Sciatic nerve (tissue), 2 donors: ENCODE results near the gene TRIM63. TPM values are rescaled to one million over a fixed set of nuclear protein-coding genes. Genes with fewer than 3 reads are reported as not detected.
"Not testable (repeated sequence)": the region's sequence is repeated elsewhere in the genome, so short reads cannot be mapped to it uniquely, and the experiment has no call there.

Experiments
- ATAC-seq: fragments of 200-7000 bp; cut with Tn5 transposase; one replicate; pipeline ENCODE4 v1.9.1; 2020; ENCODE audit warnings: mild to moderate bottlenecking, moderate library complexity
- DNase-seq: peaks from one replicate; pipeline ENCODE4 v3.0.0-alpha.2; 2020; ENCODE audit warnings: low spot score
- intact Hi-C: fragments of 100-400 bp; cut with DNase I; formaldehyde crosslinking; loops from one replicate; pipeline ENCODE4 v1.14.2; 2022
- total RNA-seq: library from RNA; stranded (reverse); fragmentation: NEBNext Ultra II Directional; extraction: Animal tissue kit (Norgen Biotek cat#: 25700); gene quantifications from one replicate; pipeline ENCODE4 v1.2.1, GENCODE V29; 2021
- donor health status: DM: no; HTN: no; CAD: no.
- donor health status: DM: no; HTN: no; CAD: no.

TRIM63 gene
- total RNA-seq = 0.18 TPM

DNA sequence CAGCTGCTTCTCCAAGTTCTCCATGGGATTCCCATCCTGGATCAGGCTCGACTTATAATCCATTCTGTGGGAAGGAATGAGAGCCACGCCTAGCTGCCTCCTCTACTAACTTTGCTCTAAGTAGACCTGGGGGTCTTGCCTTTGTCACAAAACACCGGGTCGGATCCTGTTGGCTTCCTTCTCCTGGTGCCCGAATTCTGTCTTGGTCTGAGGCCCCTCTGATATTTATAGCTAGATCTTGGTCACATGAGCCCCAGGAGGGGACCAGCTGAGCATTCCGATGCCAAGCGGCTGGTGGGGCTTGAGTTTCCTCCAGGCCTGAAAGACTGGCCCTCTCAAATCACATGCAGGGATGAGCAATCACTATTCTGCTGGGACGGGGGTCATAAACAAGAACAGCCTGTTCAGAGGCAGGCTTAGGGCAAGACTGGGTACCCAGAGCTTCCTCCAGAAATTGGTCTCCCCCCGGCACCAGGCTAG lies at the start of gene TRIM63:
Gene TRIM63 (minus strand): TSS at position 199 of the 480 bp plus-strand sequence. CDS start 136 bp downstream, at position 63.
- DNase-seq (no peak), ATAC-seq (no peak)
- intact Hi-C loops = no loop called here

DNA sequence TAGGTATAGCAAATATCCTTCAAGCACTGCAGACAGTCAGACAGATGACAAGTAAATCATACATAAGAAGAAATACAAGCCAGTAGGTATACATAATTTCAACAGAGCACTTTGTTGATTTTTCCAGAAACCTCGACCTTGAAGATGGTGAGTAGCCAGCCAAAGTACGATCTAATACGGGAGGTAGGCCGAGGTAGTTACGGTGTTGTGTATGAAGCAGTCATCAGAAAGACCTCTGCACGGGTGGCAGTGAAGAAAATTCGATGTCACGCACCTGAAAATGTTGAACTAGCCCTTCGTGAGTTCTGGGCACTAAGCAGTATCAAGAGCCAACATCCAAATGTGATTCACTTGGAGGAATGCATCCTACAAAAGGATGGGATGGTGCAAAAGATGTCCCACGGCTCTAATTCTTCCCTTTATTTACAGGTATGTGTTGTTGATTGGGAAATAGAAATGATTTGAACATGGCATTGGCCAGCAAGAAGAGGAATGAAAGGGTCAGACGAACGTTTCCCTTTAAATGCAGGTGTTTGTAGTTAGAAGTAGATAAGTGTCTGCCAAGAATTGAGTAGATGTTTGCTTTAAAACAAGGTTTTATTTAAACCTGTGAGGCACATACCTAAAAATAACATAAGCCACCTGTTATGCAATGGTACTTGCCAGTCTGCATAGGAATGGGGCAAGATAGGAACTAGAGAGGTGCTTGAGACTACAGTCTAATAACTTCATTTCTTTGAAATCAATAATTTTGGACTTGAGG lies 46.9 kb upstream of the TRIM63 start:
- ATAC-seq (no peak), DNase-seq (no peak)
- intact Hi-C loops = no loop called here

DNA sequence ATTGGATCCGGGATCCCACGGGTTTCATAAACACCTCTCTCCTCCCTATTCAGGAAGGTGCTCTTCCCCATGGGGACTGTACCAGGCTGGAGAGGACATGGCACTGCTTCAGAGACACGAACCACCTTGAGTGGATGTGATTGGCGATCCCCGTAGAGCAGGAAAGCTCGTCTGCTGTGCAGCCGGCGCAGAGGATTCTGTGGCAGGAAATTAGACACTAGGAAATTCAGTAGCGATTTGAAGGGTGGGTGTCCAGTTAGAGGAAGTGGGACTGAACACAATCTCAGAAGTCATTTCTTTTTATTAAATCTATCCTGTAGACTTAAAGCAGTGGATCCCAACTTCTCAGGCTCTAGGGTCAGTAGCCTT lies 45.0 kb upstream of the TRIM63 start:
- no peak for ATAC-seq
- intact Hi-C loops = no loop called here
- DNase-seq = no peak

DNA sequence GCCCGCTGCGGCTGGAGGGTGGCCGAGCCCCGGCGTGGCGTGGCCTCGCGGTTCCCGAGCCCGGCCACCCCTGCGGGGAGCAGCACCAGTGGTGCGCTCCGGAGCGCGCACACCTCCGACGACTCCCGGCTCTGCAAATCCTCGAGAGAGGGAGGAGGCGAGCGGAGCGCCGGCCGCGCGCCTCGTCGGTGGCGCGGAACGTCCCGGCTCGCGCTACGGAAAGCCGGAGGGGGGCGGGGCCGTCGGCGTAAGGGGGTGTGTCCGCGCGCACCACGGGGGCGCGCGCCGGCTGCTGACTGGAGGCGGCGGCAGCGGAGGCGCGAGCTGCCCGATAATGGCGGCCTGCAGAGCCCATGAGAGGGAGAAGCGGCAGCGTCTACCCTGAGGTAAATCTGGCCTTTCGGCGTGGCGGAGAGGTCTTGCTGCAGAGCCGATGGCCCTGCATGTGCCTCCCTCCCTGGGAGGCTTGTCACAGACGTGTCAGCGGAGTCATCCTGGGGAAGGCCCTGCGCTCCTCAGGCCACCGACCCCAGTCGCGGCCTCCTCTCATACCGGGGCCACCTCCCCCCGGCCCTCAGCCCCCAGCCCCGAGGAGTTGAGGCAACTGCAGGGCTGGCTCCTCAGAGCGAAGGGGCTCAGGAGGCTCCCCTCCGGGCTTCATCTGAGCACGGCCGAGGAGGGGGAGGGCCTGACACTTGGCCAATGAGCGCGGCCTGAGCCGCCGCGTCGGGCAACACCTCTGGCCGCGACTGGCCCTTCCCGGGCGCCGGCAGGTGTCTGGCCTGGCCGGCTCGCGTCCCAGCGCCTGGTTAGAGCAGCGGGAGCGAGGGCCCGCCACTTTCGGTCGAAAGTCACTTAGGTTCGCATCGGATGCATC lies 44.3 kb upstream of the TRIM63 start, which contains the start of gene PDIK1L:
Gene PDIK1L (plus strand): TSS at position 295 of the 877 bp plus-strand sequence. CDS start 2,485 bp downstream, outside the sequence.
- ATAC-seq = peak; percentile 98
- intact Hi-C loops = no loop called here
- DNase-seq = peak; percentile 97

DNA sequence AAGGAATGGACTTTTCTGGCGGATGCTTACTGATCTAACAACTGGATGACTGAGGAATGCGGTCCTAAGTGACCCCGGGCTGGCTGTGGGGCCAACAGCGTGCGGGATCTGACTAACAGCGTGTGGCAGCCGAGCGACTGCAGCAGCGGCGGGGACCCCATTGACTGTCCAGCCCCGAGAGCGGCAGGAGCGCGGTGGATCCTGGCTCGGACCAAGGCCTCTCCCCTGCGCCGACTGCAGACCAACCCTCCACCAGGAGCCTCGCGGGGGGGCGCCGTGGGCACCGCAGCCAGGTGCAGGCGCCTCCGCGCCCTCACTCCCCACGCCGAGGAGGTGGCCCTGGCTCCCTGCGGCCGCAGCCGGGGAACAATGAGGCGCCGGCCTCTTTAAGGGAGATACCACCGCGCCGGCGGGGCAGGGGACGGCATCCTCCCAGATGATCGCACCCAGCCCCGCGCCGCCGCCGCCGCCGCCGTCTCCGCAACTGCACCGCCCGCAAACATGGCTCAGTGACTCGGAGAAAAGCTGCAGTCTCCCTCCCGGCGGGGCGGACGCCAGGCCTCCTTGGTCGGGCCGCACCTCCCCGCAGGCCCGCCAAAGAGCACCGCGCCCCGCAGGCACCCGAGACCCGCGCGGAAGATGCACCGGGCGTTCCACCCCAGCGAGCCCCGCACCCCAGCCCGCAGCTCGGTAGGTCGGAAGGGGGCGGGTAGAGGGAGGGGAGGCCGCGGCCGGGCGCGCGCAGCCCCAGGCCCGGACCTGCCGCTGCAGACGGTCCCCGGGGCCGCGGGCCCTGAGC lies 43.5 kb upstream of the TRIM63 start:
- ATAC-seq (peak; percentile 72), DNase-seq (peak; percentile 83)
- intact Hi-C loops = no loop called here

DNA sequence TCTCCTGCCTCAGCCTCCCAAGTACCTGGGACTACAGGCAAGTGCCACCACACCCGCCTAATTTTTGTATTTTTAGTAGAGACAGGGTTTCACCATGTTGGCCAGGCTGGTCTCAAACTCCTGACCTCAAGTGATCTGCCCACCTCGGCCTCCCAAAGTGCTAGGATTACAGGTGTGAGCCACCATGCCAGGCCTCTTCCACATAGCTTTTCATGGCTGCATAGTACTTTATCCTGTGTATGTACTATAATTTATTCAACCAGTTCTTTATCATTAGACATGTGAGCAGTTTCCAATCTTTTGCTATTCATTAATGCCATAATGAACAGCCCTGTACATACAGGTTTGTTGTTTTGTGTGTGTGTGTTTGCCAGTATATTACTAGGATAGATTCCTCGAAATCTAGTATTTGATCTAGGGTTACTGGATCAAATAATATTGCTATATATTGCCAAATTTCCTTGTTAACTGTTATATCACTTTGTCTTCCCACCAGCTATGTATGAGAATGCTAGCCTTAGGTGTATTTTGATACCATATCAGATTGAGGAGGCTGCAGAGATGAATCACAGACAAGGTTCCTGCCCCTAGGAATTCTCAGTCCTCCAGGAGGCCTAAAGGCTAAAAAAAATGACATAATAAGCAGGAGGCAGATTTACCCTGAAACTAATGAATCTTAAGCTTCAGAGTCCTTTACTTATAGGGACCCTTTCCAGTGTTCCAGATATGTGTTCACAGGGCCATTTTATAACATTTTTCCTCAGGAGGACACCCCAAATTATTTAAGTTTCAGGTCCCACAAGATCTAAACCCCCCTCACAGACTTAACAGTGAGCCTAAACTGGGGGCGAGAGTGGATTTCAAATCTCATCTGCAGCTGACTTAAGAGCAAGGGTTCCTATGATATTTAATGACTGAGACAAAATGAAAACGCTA lies 42.1 kb upstream of the TRIM63 start:
- ATAC-seq (no peak), DNase-seq (no peak)
- intact Hi-C loops = loop anchor here (5.0 kb wide), 1 partner anchor 38 kb away; no protein-coding TSS in a partner anchor

DNA sequence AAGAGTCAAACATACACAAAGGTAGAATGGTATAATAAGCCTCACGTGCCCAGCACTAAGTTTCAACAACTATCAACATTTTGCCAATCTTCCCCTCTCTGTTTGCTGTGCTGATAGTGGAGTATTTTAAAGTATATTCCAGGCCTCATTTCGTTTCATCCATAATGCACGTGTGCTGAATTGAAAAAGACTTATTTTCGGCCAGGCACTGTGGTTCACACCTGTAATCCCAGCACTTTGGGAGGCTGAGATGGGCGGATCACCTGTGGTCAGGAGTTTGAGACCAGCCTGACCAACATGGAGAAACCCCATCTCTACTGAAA lies 37.8 kb upstream of the TRIM63 start:
- not testable (repeated sequence) for DNase-seq, ATAC-seq
- intact Hi-C loops = loop anchor here (5.0 kb wide), 1 partner anchor 42 kb away; no protein-coding TSS in a partner anchor

DNA sequence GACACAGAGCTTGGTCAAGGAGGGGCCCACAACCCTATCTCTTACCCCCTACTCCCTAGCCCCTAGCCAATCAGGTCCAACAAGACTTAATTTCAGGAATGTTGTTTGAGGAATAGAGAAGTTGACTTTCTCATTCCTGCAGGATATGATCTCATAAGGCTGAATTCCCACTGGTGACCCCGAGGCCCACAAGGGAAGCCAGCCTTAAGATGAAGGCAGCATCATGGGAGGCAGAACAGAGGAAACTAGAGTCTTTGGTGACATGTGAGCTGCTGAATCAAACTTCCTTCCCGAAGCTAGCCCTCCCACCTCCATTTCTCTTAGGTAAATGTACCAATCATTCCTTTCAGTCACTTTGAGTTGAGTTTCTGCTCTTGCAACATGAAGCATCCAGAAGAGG lies 35.1 kb upstream of the TRIM63 start:
- intact Hi-C loops = no loop called here

DNA sequence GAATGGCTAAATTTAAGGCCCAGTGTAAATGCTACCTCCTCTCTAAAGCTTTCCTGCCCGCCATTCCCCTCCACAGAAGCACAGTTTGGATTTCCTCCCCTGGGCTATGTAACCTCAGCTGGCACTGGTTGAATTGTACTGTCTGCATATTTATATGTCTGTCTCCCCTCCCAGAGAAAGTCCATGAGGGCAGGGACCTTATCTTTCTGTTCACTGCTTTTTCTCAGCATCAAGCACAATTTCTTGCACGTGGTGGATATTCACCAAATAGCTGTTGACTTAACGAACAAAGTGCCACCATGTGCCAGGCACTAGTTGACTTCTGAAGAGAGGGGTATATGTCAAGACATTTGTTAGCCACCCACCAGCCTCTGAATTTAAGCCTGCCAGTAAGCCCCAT lies 34.7 kb upstream of the TRIM63 start:
- intact Hi-C loops = no loop called here
- DNase-seq = no peak
- no peak for ATAC-seq

More for the DNA sequence above, 35.1 kb upstream of the TRIM63 start:
- DNase-seq (no peak), ATAC-seq (no peak)

DNA sequence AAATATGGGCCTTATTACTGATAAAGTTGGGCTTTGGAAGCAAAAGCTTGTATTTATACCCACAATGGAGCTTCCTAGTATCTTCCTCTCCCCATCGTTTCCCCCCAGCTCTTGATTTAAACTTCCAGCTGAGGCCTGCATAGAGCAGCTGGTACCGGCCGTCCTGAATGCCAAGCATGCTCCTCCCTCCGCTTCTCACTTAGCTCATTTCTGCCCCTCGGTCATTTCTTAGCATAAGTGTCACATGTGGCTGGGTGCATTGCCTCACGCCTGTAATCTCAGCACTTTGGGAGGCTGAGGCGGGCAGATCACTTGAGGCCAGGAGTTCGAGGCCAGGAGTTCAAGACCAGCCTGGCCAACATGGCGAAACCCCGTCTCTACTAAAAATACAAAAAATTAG lies 32.8 kb upstream of the TRIM63 start:
- ATAC-seq = not testable (repeated sequence)

DNA sequence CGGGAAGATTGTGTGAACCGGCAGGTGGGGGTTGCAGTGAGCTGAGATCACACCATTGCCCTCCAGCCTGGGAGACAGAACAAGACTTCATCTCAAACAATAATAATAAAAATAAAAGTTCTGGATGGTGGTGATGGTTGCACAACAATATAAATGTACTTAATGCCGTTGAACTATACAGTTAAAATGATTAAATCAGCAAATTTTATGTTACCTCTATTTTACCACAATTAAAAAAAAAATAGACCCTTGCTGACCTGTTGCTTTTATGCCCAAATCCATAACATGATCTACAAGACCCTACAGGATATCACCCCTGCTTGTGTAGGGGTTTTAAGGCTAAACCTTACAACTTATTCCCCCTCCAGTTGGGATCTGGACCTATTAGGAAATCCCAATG lies 32.4 kb upstream of the TRIM63 start:
- DNase-seq (no peak), ATAC-seq (no peak)
- intact Hi-C loops = no loop called here

More for the DNA sequence above, 32.8 kb upstream of the TRIM63 start:
- DNase-seq, intact Hi-C loops: not testable (repeated sequence)

DNA sequence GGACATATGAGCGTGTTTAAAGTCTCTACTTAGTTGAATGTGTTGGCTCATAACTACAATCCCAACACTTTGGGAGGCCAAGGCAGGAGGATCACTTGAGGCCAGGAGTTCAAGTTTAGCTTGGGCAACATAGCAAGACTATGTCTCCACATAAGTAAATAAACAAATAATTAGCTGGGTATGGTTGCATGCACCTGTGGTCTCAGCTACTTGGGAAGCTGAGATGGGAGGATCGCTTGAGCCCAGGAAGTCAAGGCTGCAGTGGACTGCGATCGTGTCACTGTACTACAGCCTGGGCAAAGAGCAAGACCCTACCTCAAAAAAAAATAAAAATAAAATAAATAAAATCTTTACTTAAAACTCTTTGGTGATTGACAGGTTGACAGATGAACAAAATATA lies 31.2 kb upstream of the TRIM63 start:
- ATAC-seq (no peak), DNase-seq (no peak)
- intact Hi-C loops = no loop called here

DNA sequence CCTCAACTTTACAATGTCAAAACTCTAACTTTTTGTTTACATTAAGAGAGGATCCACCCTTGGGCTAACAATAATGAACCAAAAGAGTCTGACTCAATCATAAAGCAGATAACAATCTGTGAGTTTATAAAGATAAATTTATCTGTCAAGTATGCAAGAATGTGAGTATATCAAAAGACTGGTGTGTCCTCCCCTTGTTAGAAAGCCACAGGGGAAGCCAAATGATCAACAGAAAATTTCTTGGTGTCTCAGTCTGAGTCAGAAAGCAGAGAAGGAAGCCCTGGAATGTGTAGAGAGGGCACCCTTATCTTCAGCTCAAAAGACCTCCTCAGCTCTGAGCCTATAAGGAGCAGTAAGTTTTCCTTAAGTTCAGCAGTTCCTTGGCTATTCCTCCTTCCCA lies 30.3 kb upstream of the TRIM63 start:
- intact Hi-C loops = no loop called here
- ATAC-seq = no peak
- DNase-seq = no peak

DNA sequence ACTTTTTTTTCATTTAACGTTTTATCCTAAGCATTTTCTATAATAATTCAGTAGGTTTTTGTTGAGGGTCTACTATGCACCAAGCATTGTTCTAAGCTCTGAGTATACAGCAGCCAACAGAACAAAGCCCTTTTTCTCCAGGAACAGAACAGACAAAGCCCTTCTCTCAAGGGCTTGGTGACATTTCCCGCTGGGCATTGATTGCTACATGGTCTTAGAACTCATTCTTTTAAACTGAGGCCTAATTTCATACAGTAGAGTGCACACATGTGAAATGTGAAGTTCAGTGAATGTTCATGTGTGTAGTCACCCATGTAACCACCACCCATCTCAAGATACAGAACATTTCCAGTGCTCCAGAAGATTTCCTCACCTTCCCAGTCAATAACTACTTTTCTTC lies 29.0 kb upstream of the TRIM63 start:
- ATAC-seq = no peak
- intact Hi-C loops = no loop called here
- no peak for DNase-seq

DNA sequence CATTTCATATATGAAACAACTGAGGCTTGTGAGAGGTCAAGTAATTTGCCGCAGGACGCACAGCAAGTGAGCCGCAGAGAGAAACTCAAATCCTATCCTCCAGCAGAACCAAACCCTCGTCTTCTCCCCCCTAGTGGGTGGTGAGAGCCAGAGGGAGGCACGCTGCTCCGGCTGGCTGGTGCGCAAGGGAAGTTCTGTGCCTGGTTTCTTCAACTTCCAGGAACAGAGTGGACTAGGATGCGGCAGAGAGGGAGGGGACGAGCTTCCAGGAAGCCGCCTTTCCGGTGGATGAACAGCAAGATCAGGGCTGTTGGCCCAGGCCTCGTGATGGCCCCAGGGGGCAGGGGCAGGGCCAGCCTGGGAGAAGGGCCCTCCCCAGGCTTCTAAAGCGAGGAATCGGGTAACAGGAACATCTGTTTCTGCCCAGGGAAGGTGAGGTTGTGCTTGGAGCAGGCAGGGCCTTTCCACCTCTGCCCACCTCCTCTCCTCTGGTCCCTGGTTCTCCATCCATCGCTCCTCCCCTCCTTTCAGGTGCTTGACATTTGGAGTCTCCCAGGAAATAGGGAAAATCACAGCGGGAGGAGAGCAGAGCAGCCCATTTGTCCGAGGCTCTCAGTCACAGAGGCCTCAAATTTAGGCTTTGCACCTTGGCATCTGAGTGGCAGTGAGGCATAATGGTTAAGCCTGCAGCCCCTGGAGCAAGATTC lies 27.4 kb upstream of the TRIM63 start:
- ATAC-seq (peak; percentile 67), DNase-seq (no peak)
- intact Hi-C loops = no loop called here

DNA sequence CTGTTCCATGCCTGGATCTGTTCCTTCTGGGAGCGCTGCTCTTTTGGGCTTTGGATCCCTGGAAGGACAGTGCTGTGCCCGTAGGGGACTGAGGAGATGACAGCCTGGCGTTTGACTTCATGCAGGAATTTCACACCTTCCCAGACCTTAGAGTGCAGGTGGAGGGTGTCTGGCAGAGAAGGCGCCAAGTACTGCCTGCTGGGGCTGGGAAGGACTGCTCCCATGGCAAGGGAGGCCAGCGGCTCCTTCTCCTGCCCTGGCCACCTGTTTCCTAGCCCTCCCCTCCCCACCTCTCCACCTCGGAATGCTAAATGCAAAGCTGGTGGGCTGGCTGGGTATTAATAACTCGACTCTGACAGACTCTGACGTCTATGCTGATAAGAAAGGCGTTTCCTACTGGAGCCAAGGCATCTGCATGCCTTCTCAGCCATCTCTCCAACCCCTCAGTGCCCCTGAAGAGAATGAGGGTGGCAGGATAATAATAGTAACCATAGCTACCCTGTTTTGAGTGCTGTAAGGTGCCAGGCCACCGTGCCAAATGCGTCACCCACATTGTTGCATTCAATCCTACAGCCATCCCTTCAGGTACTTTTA lies 26.7 kb upstream of the TRIM63 start:
- ATAC-seq = peak; percentile 22
- intact Hi-C loops = no loop called here
- DNase-seq = no peak

DNA sequence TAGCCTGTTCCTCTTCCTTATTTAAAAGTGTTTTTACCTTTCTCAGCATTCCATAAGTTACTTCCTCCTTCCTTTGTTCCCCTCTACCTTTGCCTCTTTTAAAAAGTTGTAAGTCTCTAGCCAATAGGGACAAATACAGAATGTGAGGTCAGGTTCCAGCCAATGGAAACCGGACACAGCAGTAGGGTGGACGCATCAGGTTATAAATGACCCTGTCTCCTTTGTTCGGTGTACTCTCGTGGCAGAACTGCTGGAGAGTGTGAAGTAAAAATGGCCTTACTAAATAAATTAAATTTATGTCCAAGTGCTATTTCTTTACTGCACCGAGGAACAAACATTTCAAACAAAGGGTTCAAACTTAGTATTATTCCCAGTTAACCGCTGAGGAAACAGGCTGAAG lies 26.1 kb upstream of the TRIM63 start:
- ATAC-seq, intact Hi-C loops, DNase-seq: not testable (repeated sequence)
